ENCODE results near the gene GAL3ST3.

GAL3ST3 gene

GRCh38 chr11:66039765-66040164 lies 9.2 kb downstream of the GAL3ST3 start:
- Histone ChIP-seq H3K4me3 (ENCODE audit: low read depth in 1 of 2, low read length in 2 of 2) (no peak overlapping the region), H3K27ac (ENCODE audit: low read length) (no peak overlapping the region), H2AFZ (ENCODE audit: low read depth, low read length) (no peak overlapping the region), H3K27me3 (ENCODE audit: insufficient read depth, low read length, poor library complexity) (no peaks in the 10 kb centered on the region), H3K79me2 (ENCODE audit: insufficient read depth, low read length) (no peaks in the 10 kb centered on the region), H3K36me3 (ENCODE audit: insufficient read depth, low read length) (no peaks in the 10 kb centered on the region), H4K20me1 (ENCODE audit: insufficient read depth, low read length) (no peaks in the 10 kb centered on the region), H3K9ac (ENCODE audit: low read depth, low read length) (no peak overlapping the region), H3K9me3 (ENCODE audit: insufficient read depth, low read length, severe bottlenecking) (no peaks in the 10 kb centered on the region), H3K4me2 (ENCODE audit: insufficient read depth, low read length) (no peak overlapping the region), H3K4me1 (ENCODE audit: insufficient read depth, low read length) (peaks cover 2% of the 10 kb centered on the region)
- TF ChIP-seq CTCF (IDR thresholded peaks at IDR 0.05; ENCODE audit: borderline replicate concordance, extremely low read depth, low read length, poor library complexity, severe bottlenecking) (no peak), EZH2 (IDR thresholded peaks at IDR 0.05; ENCODE audit: borderline replicate concordance, low read depth, low read length, severe bottlenecking) (no peak)
- no peak for ATAC-seq (ENCODE audit: insufficient read depth, low read depth)
- DNase-seq = no peak

GRCh38 chr11:66037327-66037726 lies 11.6 kb downstream of the GAL3ST3 start:
- Histone ChIP-seq H3K9ac (ENCODE audit: low read depth, low read length) (no peak overlapping the region), H3K27ac (ENCODE audit: low read length) (no peak overlapping the region), H3K4me2 (ENCODE audit: insufficient read depth, low read length) (no peak overlapping the region), H3K27me3 (ENCODE audit: insufficient read depth, low read length, poor library complexity) (no peaks in the 10 kb centered on the region), H3K4me1 (ENCODE audit: insufficient read depth, low read length) (no peaks in the 10 kb centered on the region), H3K4me3 (ENCODE audit: low read depth in 1 of 2, low read length in 2 of 2) (no peak overlapping the region), H3K36me3 (ENCODE audit: insufficient read depth, low read length) (no peaks in the 10 kb centered on the region), H4K20me1 (ENCODE audit: insufficient read depth, low read length) (no peaks in the 10 kb centered on the region), H3K79me2 (ENCODE audit: insufficient read depth, low read length) (no peaks in the 10 kb centered on the region), H2AFZ (ENCODE audit: low read depth, low read length) (no peak overlapping the region), H3K9me3 (ENCODE audit: insufficient read depth, low read length, severe bottlenecking) (no peaks in the 10 kb centered on the region)
- ATAC-seq (ENCODE audit: insufficient read depth, low read depth) = no peak
- TF ChIP-seq CTCF (IDR thresholded peaks at IDR 0.05; ENCODE audit: borderline replicate concordance, extremely low read depth, low read length, poor library complexity, severe bottlenecking) (no peak), EZH2 (IDR thresholded peaks at IDR 0.05; ENCODE audit: borderline replicate concordance, low read depth, low read length, severe bottlenecking) (no peak)
- DNase-seq = no peak

GRCh38 chr11:66036334-66036710 lies 12.6 kb downstream of the GAL3ST3 start:
- Histone ChIP-seq H3K79me2 (ENCODE audit: insufficient read depth, low read length) (no peaks in the 10 kb centered on the region), H3K27ac (ENCODE audit: low read length) (no peak overlapping the region), H2AFZ (ENCODE audit: low read depth, low read length) (no peak overlapping the region), H3K36me3 (ENCODE audit: insufficient read depth, low read length) (no peaks in the 10 kb centered on the region), H3K9me3 (ENCODE audit: insufficient read depth, low read length, severe bottlenecking) (no peaks in the 10 kb centered on the region), H3K27me3 (ENCODE audit: insufficient read depth, low read length, poor library complexity) (no peaks in the 10 kb centered on the region), H3K9ac (ENCODE audit: low read depth, low read length) (no peak overlapping the region), H3K4me2 (ENCODE audit: insufficient read depth, low read length) (no peak overlapping the region), H3K4me1 (ENCODE audit: insufficient read depth, low read length) (no peaks in the 10 kb centered on the region), H3K4me3 (ENCODE audit: low read depth in 1 of 2, low read length in 2 of 2) (no peak overlapping the region), H4K20me1 (ENCODE audit: insufficient read depth, low read length) (no peaks in the 10 kb centered on the region)
- ATAC-seq (ENCODE audit: insufficient read depth, low read depth) (no peak), DNase-seq (no peak)
- TF ChIP-seq EZH2 (IDR thresholded peaks at IDR 0.05; ENCODE audit: borderline replicate concordance, low read depth, low read length, severe bottlenecking) (no peak), CTCF (IDR thresholded peaks at IDR 0.05; ENCODE audit: borderline replicate concordance, extremely low read depth, low read length, poor library complexity, severe bottlenecking) (no peak)

Data from DND-41 (cell line).